Stimulated activated naive CD8-positive, alpha-beta T cell treated with anti-CD3 and anti-CD28 coated beads, Interleukin-15, Interleukin-2, amounts not matched to agents 100 ng/mL and 50 ng/mL, for 24 hours (primary cell): ENCODE measurements around the gene SLFNL1.

Experiments used
- H3K27ac Mint-ChIP-seq: one replicate; pipeline ENCODE4 v1.8.0; 2021; ENCODE audit warnings: mild to moderate bottlenecking, mixed read lengths
- H3K27me3 Mint-ChIP-seq: one replicate; pipeline ENCODE4 v1.8.0; 2021; ENCODE audit warnings: mixed read lengths
- H3K36me3 Mint-ChIP-seq: one replicate; pipeline ENCODE4 v1.8.0; 2021; ENCODE audit warnings: low read depth, mixed read lengths
- H3K4me1 Mint-ChIP-seq: one replicate; pipeline ENCODE4 v1.8.0; 2021; ENCODE audit warnings: low read depth, mixed read lengths
- H3K4me3 Mint-ChIP-seq: one replicate; pipeline ENCODE4 v1.8.0; 2021; ENCODE audit warnings: mild to moderate bottlenecking, mixed read lengths
- H3K9me3 Mint-ChIP-seq: one replicate; pipeline ENCODE4 v1.8.0; 2021; ENCODE audit warnings: mixed read lengths

The SLFNL1 gene

GRCh38 chr1:40985875-40986274 lies 35.6 kb downstream of the SLFNL1 start:
- Mint-ChIP-seq H3K4me1 (peaks cover 74% of the 10 kb centered on the region), H3K9me3 (no peaks in the 10 kb centered on the region), H3K27me3 (no peaks in the 10 kb centered on the region), H3K36me3 (peaks cover 98% of the 10 kb centered on the region), H3K4me3 (no peak overlapping the region), H3K27ac (peak overlapping the region; percentile 74)

GRCh38 chr1:40985161-40985560 lies 36.4 kb downstream of the SLFNL1 start:
- Mint-ChIP-seq H3K36me3 (peaks cover 98% of the 10 kb centered on the region), H3K9me3 (no peaks in the 10 kb centered on the region), H3K27me3 (no peaks in the 10 kb centered on the region), H3K27ac (peak overlapping the region; percentile 74), H3K4me3 (no peak overlapping the region), H3K4me1 (peaks cover 78% of the 10 kb centered on the region)

GRCh38 chr1:40984531-40984930 lies 37.0 kb downstream of the SLFNL1 start:
- Mint-ChIP-seq H3K4me3 (peak overlapping the region; percentile 95), H3K4me1 (peaks cover 78% of the 10 kb centered on the region), H3K27ac (peak overlapping the region; percentile 92), H3K36me3 (peaks cover 91% of the 10 kb centered on the region), H3K9me3 (no peaks in the 10 kb centered on the region), H3K27me3 (no peaks in the 10 kb centered on the region)

GRCh38 chr1:40984066-40984465 lies 37.5 kb downstream of the SLFNL1 start:
- no peaks in the 10 kb centered on the region for H3K27me3 Mint-ChIP-seq
- H3K27ac Mint-ChIP-seq = peak overlapping the region; percentile 92
- H3K4me1 Mint-ChIP-seq = peaks cover 81% of the 10 kb centered on the region
- peak overlapping the region; percentile 95 for H3K4me3 Mint-ChIP-seq
- peaks cover 87% of the 10 kb centered on the region for H3K36me3 Mint-ChIP-seq
- H3K9me3 Mint-ChIP-seq = no peaks in the 10 kb centered on the region

- Mint-ChIP-seq H3K27ac (peak overlapping the region; percentile 92), H3K9me3 (no peaks in the 10 kb centered on the region), H3K4me1 (peaks cover 80% of the 10 kb centered on the region), H3K36me3 (peaks cover 79% of the 10 kb centered on the region), H3K4me3 (peak overlapping the region; percentile 95), H3K27me3 (no peaks in the 10 kb centered on the region)
Observed at GRCh38 chr1:40983286-40983685, 38.2 kb downstream of the SLFNL1 start.

GRCh38 chr1:40982721-40983120 lies 38.8 kb downstream of the SLFNL1 start:
- Mint-ChIP-seq H3K4me3 (peak overlapping the region; percentile 95), H3K27me3 (no peaks in the 10 kb centered on the region), H3K36me3 (peaks cover 73% of the 10 kb centered on the region), H3K27ac (peak overlapping the region; percentile 92), H3K4me1 (peaks cover 75% of the 10 kb centered on the region), H3K9me3 (no peaks in the 10 kb centered on the region)

- Mint-ChIP-seq H3K4me1 (peaks cover 72% of the 10 kb centered on the region), H3K27ac (peak overlapping the region; percentile 98), H3K27me3 (no peaks in the 10 kb centered on the region), H3K4me3 (peak overlapping the region; percentile 95), H3K36me3 (peaks cover 65% of the 10 kb centered on the region), H3K9me3 (no peaks in the 10 kb centered on the region)
Observed at GRCh38 chr1:40981691-40982448, 39.7 kb downstream of the SLFNL1 start.

GRCh38 chr1:40980453-40981121 lies 40.9 kb downstream of the SLFNL1 start:
- H3K36me3 Mint-ChIP-seq = peaks cover 52% of the 10 kb centered on the region
- H3K4me3 Mint-ChIP-seq = peak overlapping the region; percentile 95
- H3K27me3 Mint-ChIP-seq = no peaks in the 10 kb centered on the region
- H3K27ac Mint-ChIP-seq = peak overlapping the region; percentile 98
- no peaks in the 10 kb centered on the region for H3K9me3 Mint-ChIP-seq
- peaks cover 71% of the 10 kb centered on the region for H3K4me1 Mint-ChIP-seq

- H3K4me1 Mint-ChIP-seq = peaks cover 65% of the 10 kb centered on the region
- H3K27ac Mint-ChIP-seq = peak overlapping the region; percentile 98
- H3K27me3 Mint-ChIP-seq = no peaks in the 10 kb centered on the region
Observed at GRCh38 chr1:40980068-40980452, 41.5 kb downstream of the SLFNL1 start.

GRCh38 chr1:40979241-40980067 lies 42.1 kb downstream of the SLFNL1 start, which contains the start of gene CTPS1:
Gene CTPS1, plus strand, starts transcription at chr1:40979696. Its CDS starts 3,595 bp downstream, at chr1:40983291.
- peak within 1 kb of the TSS; percentile 95 for H3K4me3 Mint-ChIP-seq
- no peaks in the 10 kb centered on the region for H3K27me3 Mint-ChIP-seq
- H3K36me3 Mint-ChIP-seq = peaks cover 41% of the 10 kb centered on the region
- H3K4me1 Mint-ChIP-seq = peaks cover 59% of the 10 kb centered on the region
- H3K27ac Mint-ChIP-seq = peak within 1 kb of the TSS; percentile 98
- no peaks in the 10 kb centered on the region for H3K9me3 Mint-ChIP-seq

More at GRCh38 chr1:40980068-40980452, 41.5 kb downstream of the SLFNL1 start:
- peak overlapping the region; percentile 95 for H3K4me3 Mint-ChIP-seq
- H3K36me3 Mint-ChIP-seq = peaks cover 47% of the 10 kb centered on the region
- H3K9me3 Mint-ChIP-seq = no peaks in the 10 kb centered on the region

- peak overlapping the region; percentile 86 for H3K4me3 Mint-ChIP-seq
- H3K4me1 Mint-ChIP-seq = peaks cover 54% of the 10 kb centered on the region
- H3K27me3 Mint-ChIP-seq = no peaks in the 10 kb centered on the region
- no peaks in the 10 kb centered on the region for H3K9me3 Mint-ChIP-seq
- H3K27ac Mint-ChIP-seq = peak overlapping the region; percentile 94
- peaks cover 35% of the 10 kb centered on the region for H3K36me3 Mint-ChIP-seq
Observed at GRCh38 chr1:40978886-40979240, 42.7 kb downstream of the SLFNL1 start.

GRCh38 chr1:40977716-40978115 lies 43.8 kb downstream of the SLFNL1 start:
- Mint-ChIP-seq H3K9me3 (no peaks in the 10 kb centered on the region), H3K36me3 (peaks cover 23% of the 10 kb centered on the region), H3K27me3 (no peaks in the 10 kb centered on the region), H3K4me1 (peaks cover 42% of the 10 kb centered on the region), H3K27ac (no peak overlapping the region), H3K4me3 (peak overlapping the region; percentile 5)

GRCh38 chr1:40976952-40977690 lies 44.4 kb downstream of the SLFNL1 start:
- no peaks in the 10 kb centered on the region for H3K9me3 Mint-ChIP-seq
- H3K27ac Mint-ChIP-seq = peak overlapping the region; percentile 46
- no peaks in the 10 kb centered on the region for H3K27me3 Mint-ChIP-seq
- H3K36me3 Mint-ChIP-seq = peaks cover 17% of the 10 kb centered on the region
- H3K4me1 Mint-ChIP-seq = peaks cover 36% of the 10 kb centered on the region
- peak overlapping the region; percentile 2 for H3K4me3 Mint-ChIP-seq

- Mint-ChIP-seq H3K27ac (no peak overlapping the region), H3K27me3 (no peaks in the 10 kb centered on the region), H3K4me1 (peaks cover 20% of the 10 kb centered on the region), H3K9me3 (no peaks in the 10 kb centered on the region), H3K4me3 (no peak overlapping the region), H3K36me3 (no peaks in the 10 kb centered on the region)
Observed at GRCh38 chr1:40974945-40975344, 46.6 kb downstream of the SLFNL1 start.
